NK-92 (cell line): ENCODE measurements around the gene SRL.
"Not testable (repeated sequence)": the region's sequence is repeated elsewhere in the genome, so short reads cannot be mapped to it uniquely, and the experiment has no call there.

Experiments used
- DNase-seq: peaks from one replicate; lab custom pipeline; 2025; ENCODE audit not compliant: unreplicated experiment; lab: John Stamatoyannopoulos, UW

SRL gene

GRCh38 chr16:4231367-4231766 lies 10.5 kb downstream of the SRL start:
- no peak for DNase-seq

- DNase-seq: no peak
These were observed 14.9 kb downstream of the SRL start for GRCh38 chr16:4227040-4227332.

GRCh38 chr16:4226251-4227039 lies 15.4 kb downstream of the SRL start:
- no peak for DNase-seq

- DNase-seq: no peak
These were observed 16.8 kb downstream of the SRL start for GRCh38 chr16:4225075-4225474.

GRCh38 chr16:4220358-4220757 lies 21.5 kb downstream of the SRL start:
- DNase-seq: no peak

GRCh38 chr16:4218202-4218601 lies 23.7 kb downstream of the SRL start:
- no peak for DNase-seq

GRCh38 chr16:4217204-4218131 lies 24.4 kb downstream of the SRL start:
- no peak for DNase-seq

GRCh38 chr16:4216596-4216995 lies 25.3 kb downstream of the SRL start:
- DNase-seq: no peak

GRCh38 chr16:4215106-4215505 lies 26.8 kb downstream of the SRL start:
- DNase-seq: no peak

- no peak for DNase-seq
These were observed 27.7 kb downstream of the SRL start for GRCh38 chr16:4214215-4214621.

GRCh38 chr16:4213737-4214136 lies 28.1 kb downstream of the SRL start:
- no peak for DNase-seq

GRCh38 chr16:4212934-4213296 lies 29.0 kb downstream of the SRL start:
- DNase-seq: no peak

GRCh38 chr16:4212211-4212933 lies 29.5 kb downstream of the SRL start:
- DNase-seq: no peak

GRCh38 chr16:4211445-4212210 lies 30.3 kb downstream of the SRL start:
- not testable (repeated sequence) for DNase-seq

- no peak for DNase-seq
These were observed 32.2 kb downstream of the SRL start for GRCh38 chr16:4209666-4210065.

GRCh38 chr16:4208341-4208751 lies 33.5 kb downstream of the SRL start:
- DNase-seq: no peak

- no peak for DNase-seq
These were observed 34.1 kb downstream of the SRL start for GRCh38 chr16:4207683-4208340.

- no peak for DNase-seq
These were observed 34.7 kb downstream of the SRL start for GRCh38 chr16:4207229-4207628.

- no peak for DNase-seq
These were observed 35.2 kb downstream of the SRL start for GRCh38 chr16:4206680-4207079.

- no peak for DNase-seq
These were observed 35.9 kb downstream of the SRL start for GRCh38 chr16:4205971-4206370.
